ENCODE measurements around the gene NLRP1. TPM values are rescaled to one million over a fixed set of nuclear protein-coding genes. Genes with fewer than 3 reads are reported as not detected.

Gene NLRP1
- total RNA-seq, 4 donors from 2014 or later: 7.6 to 21.8 (median 13.7) TPM

GRCh38 chr17:5619088-5619740 is 34.9 kb upstream of the NLRP1 start:
- WGBS, 2 donors (ENCODE audit: low coverage in 1 of 2): 50 to 75% methylated on average over 9 to 20 of the region's 20 CpGs

DNA sequence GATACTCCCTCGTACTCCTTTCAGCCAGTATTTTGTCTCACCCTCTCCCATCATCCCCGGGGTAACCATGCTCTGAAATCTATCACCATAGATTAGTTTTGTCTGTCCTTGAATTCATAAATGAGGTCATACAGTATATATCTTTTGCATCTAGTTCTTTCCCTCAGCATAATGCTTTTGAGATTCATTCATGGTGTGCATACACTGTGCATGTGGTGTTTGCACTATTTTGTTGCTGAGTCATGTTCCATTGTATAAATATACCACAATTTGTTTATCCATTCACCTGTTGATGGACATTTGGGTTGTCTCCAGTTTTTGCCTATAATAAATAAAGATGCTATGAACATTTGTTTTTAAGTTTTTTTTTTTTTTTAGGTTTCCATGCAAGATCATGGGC is 34.2 kb upstream of the NLRP1 start:
- Histone ChIP-seq H3K27me3 (peaks cover 5% of the 10 kb centered on the region), H3K27ac (no peak overlapping the region), H3K36me3 (no peaks in the 10 kb centered on the region), H3K9me3 (no peaks in the 10 kb centered on the region), H3K4me1 (no peaks in the 10 kb centered on the region), H3K4me3 (no peak overlapping the region)
- no peak for TF ChIP-seq POLR2A (IDR thresholded peaks at IDR 0.05)
- no peak for TF ChIP-seq POLR2AphosphoS5 (IDR thresholded peaks at IDR 0.05)
- TF ChIP-seq CTCF (IDR thresholded peaks at IDR 0.05): no peak
- no peak for TF ChIP-seq EP300 (IDR thresholded peaks at IDR 0.05; ENCODE audit: low read depth)
- no peak for DNase-seq
- in situ Hi-C loops (cut with MboI; ENCODE audit: low pct_ligation_motif_present in 1 of 4, low pct_unique_long_range_greater_than_20kb in 1 of 4, low sequenced_read_pairs in 3 of 4) (no loop called here), intact Hi-C loops (cut with DNase I; ENCODE audit: low total_unique reads) (no loop called here)
- 78 to 85% methylated on average over 2 of the region's 2 CpGs for WGBS, 2 donors (ENCODE audit: low coverage in 1 of 2)

More at GRCh38 chr17:5619088-5619740, 34.9 kb upstream of the NLRP1 start:
- no peaks in the 10 kb centered on the region for H3K9me3 ChIP-seq
- in situ Hi-C loops (cut with MboI; ENCODE audit: low pct_ligation_motif_present in 1 of 4, low pct_unique_long_range_greater_than_20kb in 1 of 4, low sequenced_read_pairs in 3 of 4): no loop called here
- H3K4me1 ChIP-seq: no peaks in the 10 kb centered on the region
- TF ChIP-seq POLR2AphosphoS5 (IDR thresholded peaks at IDR 0.05): no peak
- no peak for TF ChIP-seq EP300 (IDR thresholded peaks at IDR 0.05; ENCODE audit: low read depth)
- no peak for TF ChIP-seq CTCF (IDR thresholded peaks at IDR 0.05)
- no peak for TF ChIP-seq POLR2A (IDR thresholded peaks at IDR 0.05)
- H3K27ac ChIP-seq: no peak overlapping the region
- intact Hi-C loops (cut with DNase I; ENCODE audit: low total_unique reads): no loop called here
- no peaks in the 10 kb centered on the region for H3K36me3 ChIP-seq
- no peak overlapping the region for H3K4me3 ChIP-seq
- peaks cover 5% of the 10 kb centered on the region for H3K27me3 ChIP-seq
- no peak for DNase-seq

DNA sequence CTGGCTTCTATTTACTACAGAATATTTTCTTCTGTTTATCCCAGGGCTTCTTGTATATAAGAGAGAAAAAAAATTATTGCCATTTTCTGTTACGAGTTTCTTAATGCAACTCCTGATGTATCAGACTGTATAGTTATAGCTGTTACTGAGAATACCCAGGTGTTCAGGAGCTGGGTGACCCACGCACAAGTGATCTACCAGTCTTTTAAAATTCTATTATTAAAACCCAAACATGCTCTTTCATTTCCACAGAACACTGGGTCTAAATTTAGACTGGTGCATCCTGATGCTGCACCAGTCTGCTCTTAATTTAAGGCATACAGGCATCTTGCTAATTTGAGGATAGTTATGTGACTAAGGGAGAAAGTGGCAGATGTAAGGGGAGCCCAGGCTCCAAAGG is 31.2 kb upstream of the NLRP1 start:
- Histone ChIP-seq H3K9me3 (no peaks in the 10 kb centered on the region), H3K4me1 (no peaks in the 10 kb centered on the region), H3K4me3 (no peak overlapping the region), H3K27me3 (peaks cover 5% of the 10 kb centered on the region), H3K36me3 (no peaks in the 10 kb centered on the region), H3K27ac (no peak overlapping the region)
- DNase-seq: no peak
- TF ChIP-seq POLR2AphosphoS5 (IDR thresholded peaks at IDR 0.05): no peak
- WGBS, 2 donors (ENCODE audit: low coverage in 1 of 2): 76 to 86% methylated on average over 2 of the region's 2 CpGs
- in situ Hi-C loops (cut with MboI; ENCODE audit: low pct_ligation_motif_present in 1 of 4, low pct_unique_long_range_greater_than_20kb in 1 of 4, low sequenced_read_pairs in 3 of 4) (no loop called here), intact Hi-C loops (cut with DNase I; ENCODE audit: low total_unique reads) (no loop called here)

GRCh38 chr17:5610956-5611355 is 26.6 kb upstream of the NLRP1 start:
- Histone ChIP-seq H3K27ac (no peak overlapping the region), H3K9me3 (no peaks in the 10 kb centered on the region), H3K4me1 (no peaks in the 10 kb centered on the region), H3K4me3 (no peak overlapping the region), H3K36me3 (no peaks in the 10 kb centered on the region), H3K27me3 (no peaks in the 10 kb centered on the region)
- intact Hi-C loops (cut with DNase I; ENCODE audit: low total_unique reads) (no loop called here), in situ Hi-C loops (cut with MboI; ENCODE audit: low pct_ligation_motif_present in 1 of 4, low pct_unique_long_range_greater_than_20kb in 1 of 4, low sequenced_read_pairs in 3 of 4) (no loop called here)
- 13 to 26% methylated on average over 4 to 6 of the region's 6 CpGs for WGBS, 2 donors (ENCODE audit: low coverage in 1 of 2)
- no peak for TF ChIP-seq CTCF (IDR thresholded peaks at IDR 0.05)
- TF ChIP-seq EP300 (IDR thresholded peaks at IDR 0.05; ENCODE audit: low read depth): no peak
- TF ChIP-seq POLR2A (IDR thresholded peaks at IDR 0.05): no peak
- TF ChIP-seq POLR2AphosphoS5 (IDR thresholded peaks at IDR 0.05): no peak
- DNase-seq: no peak
